Gastroesophageal sphincter (tissue), 4 donors: ENCODE data around the gene SLC9A6. TPM values are rescaled to one million over a fixed set of nuclear protein-coding genes. Genes with fewer than 3 reads are reported as not detected.

Experiments
- ATAC-seq: fragments of 150-250 bp; one replicate; pipeline ENCODE4 v1.9.1; 2016; ENCODE audit warnings: mild to moderate bottlenecking, moderate library complexity
- H3K27ac ChIP-seq, 4 donors: fragments of 200-600 bp; sonication (generic) in 3 of 4; 1 replicate in 3 of 4; 2 replicates in 1 of 4; pipeline ENCODE4 v1.5.1; 2016 to 2019
- H3K27me3 ChIP-seq: fragments of 200-600 bp; sonication (generic); one replicate; pipeline ENCODE4 v1.5.1; 2019
- H3K36me3 ChIP-seq, 2 donors: fragments of 200-600 bp; sonication (generic); one replicate each; pipeline ENCODE4 v1.5.1; 2019; ENCODE audit warnings: control low read depth in 1 of 2
- H3K4me1 ChIP-seq, 3 donors: fragments of 200-600 bp; sonication (generic); 1 replicate in 2 of 3; 2 replicates in 1 of 3; pipeline ENCODE4 v1.5.1; 2016 to 2019; ENCODE audit warnings: control low read depth in 2 of 3
- H3K4me3 ChIP-seq, 2 donors: fragments of 200-600 bp; sonication (generic); one replicate each; pipeline ENCODE4 v1.5.1; 2019; ENCODE audit warnings: mild to moderate bottlenecking in 1 of 2, moderate library complexity in 1 of 2
- H3K9me3 ChIP-seq, 3 donors: fragments of 200-600 bp; sonication (generic); one replicate each; pipeline ENCODE4 v1.5.1; 2017 to 2019; ENCODE audit warnings: control low read depth in 2 of 3
- CTCF ChIP-seq, 4 experiments: fragments of 200-600 bp in 2 of 4; fragments of 450-650 bp in 2 of 4; sonication (generic) in 1 of 4; IDR thresholded peaks; one replicate each; pipeline ENCODE4 v1.5.1; 2017 to 2019; ENCODE audit warnings: antibody characterized with exemption in 4 of 4, mild to moderate bottlenecking in 2 of 4, moderate library complexity in 2 of 4
- EP300 ChIP-seq: sonication (generic); formaldehyde crosslinking; IDR thresholded peaks from one replicate; pipeline ENCODE4 v1.6.1; 2017; ENCODE audit warnings: antibody characterized with exemption, mild to moderate bottlenecking
- POLR2A ChIP-seq, 2 donors: fragments of 450-650 bp; IDR thresholded peaks; one replicate each; pipeline ENCODE4 v1.6.1; 2017; ENCODE audit warnings: antibody characterized with exemption in 2 of 2, mild to moderate bottlenecking in 2 of 2, moderate library complexity in 1 of 2
- POLR2AphosphoS5 ChIP-seq: sonication (generic); formaldehyde crosslinking; IDR thresholded peaks from one replicate; pipeline ENCODE4 v1.6.1; 2017; ENCODE audit warnings: antibody characterized with exemption
- WGBS, 2 donors: methylation state at CpG; one replicate each; pipeline ENCODE4 v1.1.5; 2018; ENCODE audit warnings: low coverage in 1 of 2; 5-methylcytosine and 5-hydroxymethylcytosine counted together
- total RNA-seq, 4 donors: library from RNA; depleted of rRNA; stranded (reverse); fragments of >200 nt; gene quantifications; one replicate each; pipeline ENCODE4 v1.1.0, GENCODE V29; 2016

Gene SLC9A6
- total RNA-seq, 4 donors from 2014 or later = 17.2 to 27.3 (median 20.3) TPM

GRCh38 chrX:136025091-136025490 is 39.9 kb downstream of the SLC9A6 start:
- ATAC-seq = no peak
- H3K27ac ChIP-seq = no peak overlapping the region
- peaks cover 0 to 13% of the 10 kb centered on the region in 2 donors for H3K36me3 ChIP-seq
- no peaks in the 10 kb centered on the region for H3K27me3 ChIP-seq
- H3K9me3 ChIP-seq = no peaks in the 10 kb centered on the region
- 60 to 61% methylated on average over 3 of the region's 3 CpGs for WGBS, 2 donors
- TF ChIP-seq CTCF (IDR thresholded peaks at IDR 0.05) (no peak), POLR2A (IDR thresholded peaks at IDR 0.05) (no peak), POLR2AphosphoS5 (no peak), EP300 (no peak)
- H3K4me3 ChIP-seq = no peak overlapping the region
- H3K4me1 ChIP-seq = peaks cover 0 to 17% (median 0%) of the 10 kb centered on the region in 3 donors

GRCh38 chrX:136028383-136028984 is 43.2 kb downstream of the SLC9A6 start:
- H3K27ac ChIP-seq = peak overlapping the region; percentile 82 to 98 (median 84)
- TF ChIP-seq POLR2AphosphoS5 (peak; percentile 22), CTCF (IDR thresholded peaks at IDR 0.05) (peak; percentile 36 to 76 (median 68)), EP300 (no peak), POLR2A (IDR thresholded peaks at IDR 0.05) (no peak)
- peak; percentile 58 for ATAC-seq

GRCh38 chrX:136029766-136030165 is 44.5 kb downstream of the SLC9A6 start:
- Histone ChIP-seq H3K9me3 (no peaks in the 10 kb centered on the region), H3K36me3 (no peaks in the 10 kb centered on the region), H3K4me3 (no peak overlapping the region), H3K4me1 (peaks cover 0 to 58% (median 5%) of the 10 kb centered on the region in 3 donors), H3K27me3 (no peaks in the 10 kb centered on the region), H3K27ac (peak overlapping the region; percentile 82 to 98 (median 84))
- TF ChIP-seq CTCF (IDR thresholded peaks at IDR 0.05) (no peak), EP300 (no peak), POLR2AphosphoS5 (no peak)
- WGBS, 2 donors = 39% methylated on average over 2 of the region's 2 CpGs; no CpG with 5 or more reads in 1 of the 2 donors
- no peak for ATAC-seq

More at GRCh38 chrX:136028383-136028984, 43.2 kb downstream of the SLC9A6 start:
- no peaks in the 10 kb centered on the region for H3K9me3 ChIP-seq
- no peak overlapping the region for H3K4me3 ChIP-seq
- H3K4me1 ChIP-seq = peaks cover 0 to 45% (median 5%) of the 10 kb centered on the region in 3 donors
- no peaks in the 10 kb centered on the region for H3K27me3 ChIP-seq
- peaks cover 0 to 9% of the 10 kb centered on the region in 2 donors for H3K36me3 ChIP-seq

DNA sequence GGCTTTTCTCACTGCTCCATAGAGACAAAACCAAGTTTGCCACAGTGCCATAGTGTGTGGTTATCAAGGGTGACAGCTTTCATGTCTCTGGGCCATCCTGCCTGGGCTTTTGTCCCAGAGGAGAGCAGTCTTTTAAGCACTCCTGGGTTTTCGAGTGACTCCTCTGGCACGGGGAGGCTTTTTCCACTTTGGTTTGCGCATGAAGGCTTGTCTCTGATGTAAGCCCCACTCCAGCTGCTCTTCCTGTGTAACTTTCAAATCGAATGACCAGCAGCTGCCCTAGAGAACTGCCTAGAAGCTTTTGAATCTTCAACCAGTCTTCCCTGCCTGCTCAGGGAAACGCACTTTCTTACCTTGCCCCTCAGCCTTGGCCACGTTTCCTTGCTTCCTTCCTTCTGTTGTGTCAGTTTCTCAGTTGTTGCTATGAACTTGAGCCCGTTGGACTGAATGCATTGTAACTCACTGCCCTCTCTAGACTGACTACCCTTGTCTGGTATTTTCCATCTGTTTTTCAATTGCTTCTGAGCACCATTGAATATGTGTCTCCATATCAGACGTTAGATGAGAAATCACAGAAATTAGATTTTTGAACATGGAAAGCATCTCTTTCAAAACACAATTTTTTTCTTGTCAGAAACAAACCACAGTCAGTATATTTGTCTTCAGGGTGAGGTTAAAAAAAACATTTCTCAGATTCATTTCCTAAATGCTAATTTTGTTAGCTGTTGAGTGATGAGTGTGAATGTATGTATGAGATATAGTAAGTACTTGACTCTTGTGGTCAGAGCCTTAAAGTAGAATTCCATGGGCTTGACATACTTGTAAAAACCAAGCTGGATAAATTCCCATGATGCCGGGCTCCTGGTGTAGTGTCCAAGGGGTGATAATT is 45.3 kb downstream of the SLC9A6 start:
- Histone ChIP-seq H3K36me3 (no peaks in the 10 kb centered on the region), H3K9me3 (no peaks in the 10 kb centered on the region), H3K27me3 (no peaks in the 10 kb centered on the region), H3K27ac (peak overlapping the region; percentile 82 to 98 (median 84)), H3K4me3 (no peak overlapping the region), H3K4me1 (peaks cover 0 to 61% (median 5%) of the 10 kb centered on the region in 3 donors)
- peak; percentile 84 for ATAC-seq
- WGBS, 2 donors = 0 to 50% methylated on average over 3 of the region's 9 CpGs
- TF ChIP-seq POLR2AphosphoS5 (peak; percentile 55), POLR2A (IDR thresholded peaks at IDR 0.05) (peak in 1 of 2 donors; percentile 31), CTCF (IDR thresholded peaks at IDR 0.05) (no peak)
